Measurements from ENCODE around the gene DYNC1H1.

- TF ChIP-seq POLR2AphosphoS5 (IDR thresholded peaks at IDR 0.05) (no peak), POLR2A (IDR thresholded peaks at IDR 0.05) (no peak)
- TF ChIP-seq, protein P1, sequence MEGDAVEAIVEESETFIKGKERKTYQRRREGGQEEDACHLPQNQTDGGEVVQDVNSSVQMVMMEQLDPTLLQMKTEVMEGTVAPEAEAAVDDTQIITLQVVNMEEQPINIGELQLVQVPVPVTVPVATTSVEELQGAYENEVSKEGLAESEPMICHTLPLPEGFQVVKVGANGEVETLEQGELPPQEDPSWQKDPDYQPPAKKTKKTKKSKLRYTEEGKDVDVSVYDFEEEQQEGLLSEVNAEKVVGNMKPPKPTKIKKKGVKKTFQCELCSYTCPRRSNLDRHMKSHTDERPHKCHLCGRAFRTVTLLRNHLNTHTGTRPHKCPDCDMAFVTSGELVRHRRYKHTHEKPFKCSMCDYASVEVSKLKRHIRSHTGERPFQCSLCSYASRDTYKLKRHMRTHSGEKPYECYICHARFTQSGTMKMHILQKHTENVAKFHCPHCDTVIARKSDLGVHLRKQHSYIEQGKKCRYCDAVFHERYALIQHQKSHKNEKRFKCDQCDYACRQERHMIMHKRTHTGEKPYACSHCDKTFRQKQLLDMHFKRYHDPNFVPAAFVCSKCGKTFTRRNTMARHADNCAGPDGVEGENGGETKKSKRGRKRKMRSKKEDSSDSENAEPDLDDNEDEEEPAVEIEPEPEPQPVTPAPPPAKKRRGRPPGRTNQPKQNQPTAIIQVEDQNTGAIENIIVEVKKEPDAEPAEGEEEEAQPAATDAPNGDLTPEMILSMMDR (IDR thresholded peaks at IDR 0.05 in 8 of 11, conservative IDR thresholded peaks at IDR 0.05 in 3 of 11) = no peak
Observed at GRCh38 chr14:101997429-101998336, 33.3 kb downstream of the DYNC1H1 start.

Measured in spleen (tissue), 7 donors.